ENCODE data around the gene ANKS4B. TPM values are rescaled to one million over a fixed set of nuclear protein-coding genes. Genes with fewer than 3 reads are reported as not detected.

The ANKS4B gene
- polyA plus RNA-seq, 1 experiment, result not detected

GRCh38 chr16:21226749-21227148 is 6.8 kb upstream of the ANKS4B start:
- no peak for TF ChIP-seq CTCF (IDR thresholded peaks at IDR 0.05; ENCODE audit: insufficient read depth, low read depth, low read length)
- DNase-seq (ENCODE audit: low read depth), result no peak
- no peak overlapping the region for H3K4me3 ChIP-seq (ENCODE audit: low read depth, low read length)
- H3K27me3 ChIP-seq (ENCODE audit: control insufficient read depth, insufficient read depth, low read length), result peaks cover 3% of the 10 kb centered on the region; the same call in 1 of the 2 replicates
- CTCF ChIA-PET, result interaction anchor here (1.2 kb wide), 1 partner anchor 74 kb away, joined by 3 read pairs; no protein-coding TSS in a partner anchor
- POLR2A ChIA-PET, result no interaction called here
- H3K36me3 ChIP-seq (ENCODE audit: control insufficient read depth, insufficient read depth, low read length), result no peaks in the 10 kb centered on the region

- Histone ChIP-seq H3K36me3 (ENCODE audit: control insufficient read depth, insufficient read depth, low read length) (no peaks in the 10 kb centered on the region), H3K4me3 (ENCODE audit: low read depth, low read length) (no peak overlapping the region), H3K27me3 (ENCODE audit: control insufficient read depth, insufficient read depth, low read length) (peaks cover 3% of the 10 kb centered on the region; the same call in 1 of the 2 replicates)
- ChIA-PET POLR2A (no interaction called here), CTCF (interaction anchor here (0.6 to 1.0 kb wide), 2 partner anchors 39 to 1836 kb away, joined by 3 to 4 read pairs; no protein-coding TSS in a partner anchor)
- TF ChIP-seq CTCF (IDR thresholded peaks at IDR 0.05; ENCODE audit: insufficient read depth, low read depth, low read length), result no peak
- no peak for DNase-seq (ENCODE audit: low read depth)
Observed at GRCh38 chr16:21227866-21228265, 5.6 kb upstream of the ANKS4B start.

- Histone ChIP-seq H3K36me3 (ENCODE audit: control insufficient read depth, insufficient read depth, low read length) (no peaks in the 10 kb centered on the region), H3K4me3 (ENCODE audit: low read depth, low read length) (no peak overlapping the region), H3K27me3 (ENCODE audit: control insufficient read depth, insufficient read depth, low read length) (peaks cover 3% of the 10 kb centered on the region; the same call in 1 of the 2 replicates)
- DNase-seq (ENCODE audit: low read depth), result no peak
- POLR2A ChIA-PET, result no interaction called here
- CTCF ChIA-PET, result interaction anchor here (0.6 to 1.0 kb wide), 2 partner anchors 40 to 1835 kb away, joined by 3 to 4 read pairs; no protein-coding TSS in a partner anchor
- TF ChIP-seq CTCF (IDR thresholded peaks at IDR 0.05; ENCODE audit: insufficient read depth, low read depth, low read length), result no peak
Observed at GRCh38 chr16:21228361-21228872, 5.1 kb upstream of the ANKS4B start.

- TF ChIP-seq CTCF (IDR thresholded peaks at IDR 0.05; ENCODE audit: insufficient read depth, low read depth, low read length), result no peak
- H3K27me3 ChIP-seq (ENCODE audit: control insufficient read depth, insufficient read depth, low read length), result peaks cover 1% of the 10 kb centered on the region; the same call in 1 of the 2 replicates
- POLR2A ChIA-PET, result no interaction called here
- CTCF ChIA-PET, result interaction anchor here (1.1 kb wide), 1 partner anchor 1423 kb away, joined by 3 read pairs; no protein-coding TSS in a partner anchor
- no peaks in the 10 kb centered on the region for H3K36me3 ChIP-seq (ENCODE audit: control insufficient read depth, insufficient read depth, low read length)
- no peak for DNase-seq (ENCODE audit: low read depth)
- H3K4me3 ChIP-seq (ENCODE audit: low read depth, low read length), result no peak overlapping the region
Observed at GRCh38 chr16:21233045-21233520, 416 bp upstream of the ANKS4B start.

- H3K36me3 ChIP-seq (ENCODE audit: control insufficient read depth, insufficient read depth, low read length), result no peaks in the 10 kb centered on the region
- no peak for TF ChIP-seq CTCF (IDR thresholded peaks at IDR 0.05; ENCODE audit: insufficient read depth, low read depth, low read length)
- DNase-seq (ENCODE audit: low read depth), result no peak
- CTCF ChIA-PET, result no interaction called here
- no peak overlapping the region for H3K4me3 ChIP-seq (ENCODE audit: low read depth, low read length)
- POLR2A ChIA-PET, result no interaction called here
- no peaks in the 10 kb centered on the region for H3K27me3 ChIP-seq (ENCODE audit: control insufficient read depth, insufficient read depth, low read length)
Observed at GRCh38 chr16:21235199-21235585, 1.7 kb downstream of the ANKS4B start.
